Hippocampal formation (tissue), 2 donors: ENCODE measurements around the gene GOLGA2.
"Not testable (repeated sequence)": the region's sequence is repeated elsewhere in the genome, so short reads cannot be mapped to it uniquely, and the experiment has no call there.

ENCODE experiments used
- DNase-seq, 2 donors: peaks; one replicate each; lab custom pipeline; 2025; lab: John Stamatoyannopoulos, UW

The GOLGA2 gene

DNA sequence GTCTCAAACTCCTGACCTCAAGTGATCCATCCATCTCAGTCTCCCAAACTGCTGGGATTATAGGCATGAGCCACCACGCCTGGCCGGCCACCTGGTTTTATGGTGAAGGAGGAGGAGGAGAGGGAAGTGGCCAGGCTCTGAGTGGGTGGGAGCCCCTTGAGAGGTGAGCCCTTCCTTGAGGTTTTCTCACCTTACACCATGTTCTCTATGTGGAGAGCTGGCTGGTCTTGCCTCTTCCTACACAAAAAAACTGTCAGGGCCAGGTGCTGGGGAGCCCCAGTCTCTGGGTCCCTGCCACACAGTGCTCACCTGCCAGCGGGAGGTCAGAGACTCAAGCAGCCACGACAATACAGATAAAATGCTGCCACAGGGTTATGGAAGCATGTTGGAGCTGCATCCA is 18.3 kb upstream of the GOLGA2 start:
- DNase-seq: no peak

GRCh38 chr9:128293091-128293490 is 17.3 kb upstream of the GOLGA2 start:
- no peak for DNase-seq

- DNase-seq: no peak
These were observed 16.2 kb upstream of the GOLGA2 start for GRCh38 chr9:128292009-128292408.

- DNase-seq: no peak
These were observed 12.6 kb upstream of the GOLGA2 start for GRCh38 chr9:128288273-128289004.

DNA sequence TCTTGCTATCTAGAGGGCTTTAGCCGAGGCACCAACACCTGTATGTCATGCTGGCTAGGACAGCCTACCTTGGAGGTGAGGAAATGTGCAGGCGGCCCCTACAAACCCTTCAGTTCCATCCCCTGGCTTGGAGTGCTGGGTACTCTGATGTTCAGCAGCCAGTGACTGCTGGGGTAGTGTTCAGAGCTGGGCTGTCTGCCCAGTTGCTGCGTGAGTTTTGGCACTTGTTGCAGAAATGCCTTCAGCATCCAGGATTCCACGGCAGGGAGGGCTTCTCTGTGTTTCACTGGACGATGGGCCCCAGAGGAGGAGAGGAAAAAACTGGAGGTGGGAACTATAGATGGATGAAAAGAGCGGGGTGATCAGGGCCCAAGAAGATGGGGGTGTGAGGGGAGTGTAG is 10.6 kb upstream of the GOLGA2 start:
- DNase-seq: peak; percentile 46 to 69

DNA sequence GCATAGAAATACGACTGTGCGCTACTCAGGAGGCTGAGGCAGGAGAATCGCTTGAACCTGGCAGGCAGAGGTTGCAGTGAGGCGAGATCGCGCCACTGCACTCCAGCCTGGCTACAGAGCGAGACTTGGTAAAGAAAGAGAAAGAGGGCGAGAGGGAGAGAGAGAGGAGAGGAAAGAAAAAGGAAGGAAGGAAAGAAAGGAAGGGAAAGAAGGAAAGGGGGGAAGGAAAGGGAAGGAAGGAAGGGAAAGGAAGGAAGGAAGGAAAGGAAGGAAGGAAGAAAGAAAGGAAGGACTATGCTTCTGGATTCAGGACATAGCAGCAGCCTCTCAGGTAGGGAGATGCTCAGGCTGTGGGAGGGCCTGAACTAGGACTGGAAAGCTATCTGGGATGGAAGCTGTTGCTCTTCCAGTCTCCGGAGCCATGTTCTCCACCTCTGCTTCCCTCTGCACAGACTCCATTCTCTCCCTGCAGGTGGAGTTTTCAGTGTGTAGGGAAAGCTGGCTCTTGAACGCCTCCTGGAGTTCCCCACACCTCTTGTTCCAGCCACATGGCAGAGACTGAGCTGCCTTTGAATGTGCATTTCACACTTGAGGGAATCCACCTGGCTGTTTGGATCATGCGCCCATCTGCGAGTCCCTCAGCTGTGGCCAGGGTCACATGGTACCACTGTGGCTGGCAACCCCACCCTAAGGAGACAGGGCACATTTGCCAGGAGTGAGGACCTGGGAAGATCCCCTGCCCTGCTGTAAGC is 9.4 kb upstream of the GOLGA2 start:
- no peak for DNase-seq

- DNase-seq: no peak
These were observed 6.7 kb upstream of the GOLGA2 start for GRCh38 chr9:128282500-128282899.

GRCh38 chr9:128280084-128280622 is 4.3 kb upstream of the GOLGA2 start:
- DNase-seq: no peak

- not testable (repeated sequence) for DNase-seq
These were observed 3.6 kb upstream of the GOLGA2 start for GRCh38 chr9:128279088-128280073.

DNA sequence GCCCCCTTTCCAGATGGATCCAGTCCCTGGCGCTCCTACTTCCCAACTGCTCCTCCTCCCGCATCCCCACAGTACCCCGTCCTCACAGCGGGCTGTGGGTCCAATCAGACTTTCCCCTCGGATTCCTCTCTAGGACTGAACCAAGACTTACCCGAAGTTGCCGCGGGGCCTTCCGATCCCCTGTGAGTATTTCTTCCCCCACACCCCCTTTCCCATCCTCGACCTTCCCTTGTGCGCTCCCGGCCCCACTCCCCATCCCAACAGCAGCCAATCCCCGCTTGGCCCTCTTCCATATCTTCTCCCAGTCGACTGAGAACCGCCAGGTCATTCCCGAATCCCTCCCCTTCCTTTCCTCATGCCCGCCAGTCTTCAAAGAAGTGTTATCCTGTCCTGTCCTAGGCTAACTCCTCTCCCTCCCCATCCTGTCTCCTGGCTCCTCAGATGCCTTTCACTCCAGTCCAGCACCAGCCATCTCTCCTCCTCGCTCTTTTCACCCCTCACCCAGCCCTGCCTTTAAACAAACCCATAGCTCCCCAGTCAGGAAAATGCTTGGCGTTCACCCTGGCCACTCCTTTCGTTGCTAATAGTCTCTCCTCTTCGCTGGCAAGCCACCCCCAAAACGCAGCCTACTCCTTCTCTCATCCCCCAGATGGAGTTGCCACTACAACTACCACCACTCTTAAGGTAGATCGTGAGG is 915 bp upstream of the GOLGA2 start:
- DNase-seq: no peak

DNA sequence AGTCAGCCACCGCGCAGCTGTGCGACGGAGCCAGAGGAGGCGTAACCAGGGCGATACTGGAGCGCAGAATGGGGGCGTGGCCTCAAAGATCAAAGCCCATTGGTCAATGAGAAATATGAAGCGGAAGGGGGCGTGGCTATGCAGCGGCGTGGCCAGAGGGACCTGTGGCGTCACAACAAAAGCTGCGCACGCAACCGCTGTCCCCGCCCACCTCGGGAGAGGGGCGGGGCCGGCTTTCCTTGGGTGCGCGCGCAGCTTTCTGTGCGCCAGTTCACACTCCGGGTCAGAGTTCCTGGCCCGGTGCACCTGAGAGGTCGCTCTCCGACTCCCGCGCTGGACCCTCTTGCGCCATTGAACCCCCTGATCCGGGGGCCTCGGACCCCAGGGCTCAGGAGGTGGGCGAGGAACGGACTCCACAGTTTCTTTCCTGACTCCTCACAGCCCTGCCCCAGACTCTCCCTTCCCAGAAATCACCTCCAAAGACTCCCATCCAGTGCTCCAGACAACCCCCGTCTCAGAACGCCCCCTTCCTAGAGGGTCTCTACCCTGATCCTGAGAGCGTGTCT is 284 bp upstream of the GOLGA2 start, which contains the start of gene SWI5:
SWI5 (plus strand) TSS at position 269 of the 566 bp plus-strand sequence.
- peak; percentile 98 to 99 for DNase-seq

DNA sequence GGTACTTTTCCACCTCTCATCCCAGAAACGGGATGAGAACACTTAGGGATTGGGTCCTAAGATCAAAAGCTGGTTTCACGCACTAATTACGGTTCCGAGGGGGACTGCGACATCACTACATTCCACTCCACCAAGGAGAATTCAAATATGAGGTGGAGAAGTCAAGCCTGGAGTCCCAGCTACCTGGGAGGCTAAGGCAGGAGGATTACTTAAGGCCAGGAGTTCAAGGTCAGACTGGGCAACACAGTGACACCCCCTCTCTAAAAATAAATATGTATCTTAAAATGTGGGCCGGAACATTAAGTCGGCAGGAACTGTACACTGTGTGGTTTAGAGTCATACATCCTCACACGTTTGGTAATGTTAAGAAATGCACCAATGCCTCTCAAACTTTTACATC is 1.6 kb downstream of the GOLGA2 start:
- no peak for DNase-seq

DNA sequence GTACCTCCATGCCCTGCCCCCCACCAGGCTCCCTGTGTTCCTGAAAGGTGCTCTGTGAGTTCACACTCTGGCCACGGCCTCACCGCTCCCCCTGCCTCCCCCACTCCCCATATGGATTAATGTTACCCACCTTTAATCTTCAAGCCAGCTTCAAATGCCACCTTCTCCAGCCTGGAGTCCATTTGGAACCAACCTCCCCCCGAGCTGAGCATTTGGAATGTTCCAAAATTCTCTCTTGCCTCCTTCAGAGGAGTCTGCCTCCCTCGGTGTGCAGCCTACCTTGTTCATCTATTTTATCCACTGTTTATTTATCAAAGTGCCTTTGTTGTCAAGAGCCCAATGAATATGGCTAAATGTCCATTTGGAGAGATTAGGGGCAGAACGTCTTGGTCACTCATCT is 4.3 kb downstream of the GOLGA2 start:
- DNase-seq: no peak

- no peak for DNase-seq
These were observed 4.7 kb downstream of the GOLGA2 start for GRCh38 chr9:128271112-128271511.

- no peak for DNase-seq
These were observed 8.8 kb downstream of the GOLGA2 start for GRCh38 chr9:128266868-128267590.

GRCh38 chr9:128265348-128265847 is 10.4 kb downstream of the GOLGA2 start:
- no peak for DNase-seq

DNA sequence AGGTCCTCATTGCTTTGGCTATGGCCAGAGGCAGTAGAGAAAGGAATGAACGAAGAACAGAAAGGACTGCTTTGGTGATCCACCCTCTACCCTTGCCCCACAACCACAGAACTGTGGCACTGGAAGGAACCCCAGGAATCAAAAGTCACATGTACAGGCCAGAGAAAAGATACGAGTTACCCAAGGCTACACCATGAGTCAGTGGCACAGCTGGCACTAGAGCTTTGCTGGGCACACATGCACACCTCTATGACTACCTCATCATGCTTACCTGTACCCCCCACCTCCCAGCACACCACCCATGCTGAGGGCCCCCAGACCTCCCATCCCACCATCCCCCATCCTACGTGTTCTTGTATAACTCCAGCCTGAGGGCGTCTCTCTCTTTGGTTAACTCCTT is 13.1 kb downstream of the GOLGA2 start:
- DNase-seq: no peak

GRCh38 chr9:128260340-128260739 is 15.5 kb downstream of the GOLGA2 start:
- no peak for DNase-seq

DNA sequence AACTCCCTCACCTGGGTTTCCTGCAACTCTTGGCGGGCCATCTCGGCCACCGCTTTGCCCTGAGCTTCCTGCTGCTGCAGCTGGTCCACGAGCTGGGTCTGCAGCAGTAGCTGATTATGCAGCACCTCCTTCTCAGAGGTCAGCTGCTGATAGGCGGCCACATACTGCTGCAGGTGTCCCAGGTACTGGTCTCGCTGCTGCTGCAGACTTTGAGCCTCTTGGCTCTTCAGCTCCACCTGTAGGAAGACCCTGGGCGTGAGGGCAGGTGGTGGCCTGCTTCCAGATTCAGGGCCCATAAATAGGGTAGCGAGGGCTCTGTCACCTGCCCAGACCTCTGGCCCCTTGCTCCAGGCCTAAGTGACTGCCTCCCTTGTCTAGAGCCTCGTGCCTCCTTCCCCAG is 16.7 kb downstream of the GOLGA2 start:
- DNase-seq: no peak

DNA sequence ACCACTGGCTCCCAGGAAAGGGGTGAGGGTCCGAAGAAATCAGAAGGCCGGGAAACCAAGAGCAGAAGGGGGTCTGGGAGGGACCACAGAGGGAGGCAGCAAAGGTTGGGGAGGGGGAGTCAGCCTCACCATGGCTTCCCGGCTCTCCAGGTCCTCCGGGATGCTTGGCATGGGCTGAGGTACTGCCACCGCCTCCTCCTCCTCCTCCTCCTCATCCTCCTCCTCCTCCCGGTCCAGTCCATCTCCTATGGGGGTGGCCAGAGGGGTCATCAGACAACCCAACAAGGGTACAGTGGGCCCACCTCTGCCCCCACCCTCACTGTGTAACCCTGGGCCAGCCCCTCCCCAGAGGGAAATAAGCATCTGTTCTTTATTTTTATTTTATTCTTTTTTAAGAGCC is 17.5 kb downstream of the GOLGA2 start:
- DNase-seq: no peak
